ENCODE measurements around the gene ELFN2. TPM values are rescaled to one million over a fixed set of nuclear protein-coding genes. Genes with fewer than 3 reads are reported as not detected.
"Not testable (repeated sequence)": the region's sequence is repeated elsewhere in the genome, so short reads cannot be mapped to it uniquely, and the experiment has no call there.

Gene ELFN2
- total and polyA plus RNA-seq, 2 of the 13 experiments (the other 11 are each of a cell fraction or from before 2014, with no cell fraction given), result 0.01 TPM; not detected in 1

DNA sequence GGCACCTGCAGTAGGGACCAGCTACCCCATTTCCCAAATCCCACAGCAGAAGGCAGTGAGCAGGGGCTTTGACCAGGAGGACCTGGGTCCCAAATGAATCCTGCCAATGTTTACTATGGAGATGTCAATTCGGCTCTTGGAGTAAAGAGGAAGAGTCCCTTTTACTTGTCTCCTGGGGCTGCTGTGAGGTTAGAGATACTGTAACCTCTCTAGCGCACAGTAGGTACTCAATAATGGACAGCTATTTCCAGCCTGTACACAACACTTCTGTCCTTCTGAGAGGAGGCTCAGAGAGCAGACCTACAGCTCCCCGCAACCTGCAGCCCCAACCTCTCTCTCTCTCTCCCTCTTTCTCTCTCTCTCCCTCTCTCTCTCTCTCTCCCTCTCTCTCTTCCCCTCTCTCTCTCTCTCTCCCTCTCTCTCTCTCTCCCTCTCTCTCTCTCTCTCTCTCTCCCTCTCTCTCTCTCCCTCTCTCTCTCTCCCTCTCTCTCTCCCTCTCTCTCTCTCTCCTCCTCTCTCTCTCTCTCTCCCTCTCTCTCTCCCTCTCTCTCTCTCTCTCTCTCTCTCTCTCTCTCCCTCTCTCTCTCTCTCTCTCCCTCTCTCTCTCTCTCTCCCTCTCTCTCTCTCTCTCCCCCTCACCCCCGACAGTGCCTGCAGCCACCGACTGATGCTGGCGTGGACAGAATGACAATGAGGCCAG lies 98.6 kb downstream of the ELFN2 start:
- CTCF ChIA-PET (ENCODE audit: low intra/inter-chr PET ratio, low total read pairs); H3K36me3 ChIP-seq (replicated peaks in 1 of 2; ENCODE audit: control insufficient read depth in 1 of 2, insufficient read depth in 2 of 2, low read length in 2 of 2); H3K4me3 ChIP-seq (replicated peaks in 1 of 3; ENCODE audit: insufficient read depth in 1 of 3, low read depth in 2 of 3, low read length in 3 of 3); FAIRE-seq; H3K9ac ChIP-seq (ENCODE audit: insufficient read depth, low read depth, low read length); ATAC-seq; H3K9me3 ChIP-seq (ENCODE audit: low read length); POLR2A ChIA-PET; H4K20me1 ChIP-seq (ENCODE audit: insufficient read depth, low read length); BruUV-seq (replicated peaks); H2AFZ ChIP-seq (ENCODE audit: low read length); H3K27ac ChIP-seq (ENCODE audit: extremely low read length, insufficient read depth, low read length); intact Hi-C loops (cut with micrococcal nuclease; ENCODE audit: unreplicated experiment); H3K79me2 ChIP-seq (ENCODE audit: insufficient read depth, low read length); DNase-seq (ENCODE audit: low spot score); H3K27me3 ChIP-seq (ENCODE audit: control insufficient read depth in 1 of 2, insufficient read depth in 2 of 2, low read length in 2 of 2); H3K4me2 ChIP-seq (ENCODE audit: low read depth, low read length): not testable (repeated sequence)
- 45% methylated on average over 6 of the region's 6 CpGs for WGBS (ENCODE audit: low lambda C conversion rate)
- H3K4me1 ChIP-seq (ENCODE audit: insufficient read depth, low read length), result peaks cover 24% of the 10 kb centered on the region
- 0 out of 2 replicates have a peak, but pooled peaks have one; percentile 15 for TF ChIP-seq ZKSCAN1 (IDR thresholded peaks at IDR 0.05; ENCODE audit: low read length)
- in situ Hi-C loops (cut with HindIII; ENCODE audit: extremely low pct_ligation_motif_present, low pct_unique_long_range_greater_than_20kb), result loop anchor here (10.0 kb wide), 1 partner anchor 256 kb away; the partner anchor contains the start of gene LGALS2

DNA sequence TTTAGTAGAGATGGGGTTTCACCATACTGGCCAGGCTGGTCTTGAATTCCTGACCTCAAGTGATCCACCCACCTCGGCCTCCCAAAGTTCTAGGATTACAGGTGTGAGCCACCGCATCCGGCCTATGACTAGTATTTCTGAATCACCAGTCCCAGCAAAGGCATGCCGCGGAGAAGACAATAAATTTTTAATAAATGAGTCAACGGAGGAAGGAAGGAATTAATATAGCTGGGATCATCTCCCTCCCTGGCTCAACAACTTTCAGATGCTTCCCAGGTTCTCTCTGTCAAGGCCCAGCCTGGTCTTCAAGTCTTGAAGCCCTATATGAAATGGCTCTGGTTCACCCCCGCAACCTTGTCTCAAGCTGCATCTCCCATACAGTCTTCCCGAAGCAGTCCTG lies 99.3 kb downstream of the ELFN2 start:
- FAIRE-seq (no peak), DNase-seq (ENCODE audit: low spot score) (no peak), ATAC-seq (no peak)
- no peaks in the 10 kb centered on the region for H3K36me3 ChIP-seq (replicated peaks in 1 of 2; ENCODE audit: control insufficient read depth in 1 of 2, insufficient read depth in 2 of 2, low read length in 2 of 2)
- H3K9ac ChIP-seq (ENCODE audit: insufficient read depth, low read depth, low read length), result no peak overlapping the region
- intact Hi-C loops (cut with micrococcal nuclease; ENCODE audit: unreplicated experiment), result no loop called here
- TF ChIP-seq, protein P1, sequence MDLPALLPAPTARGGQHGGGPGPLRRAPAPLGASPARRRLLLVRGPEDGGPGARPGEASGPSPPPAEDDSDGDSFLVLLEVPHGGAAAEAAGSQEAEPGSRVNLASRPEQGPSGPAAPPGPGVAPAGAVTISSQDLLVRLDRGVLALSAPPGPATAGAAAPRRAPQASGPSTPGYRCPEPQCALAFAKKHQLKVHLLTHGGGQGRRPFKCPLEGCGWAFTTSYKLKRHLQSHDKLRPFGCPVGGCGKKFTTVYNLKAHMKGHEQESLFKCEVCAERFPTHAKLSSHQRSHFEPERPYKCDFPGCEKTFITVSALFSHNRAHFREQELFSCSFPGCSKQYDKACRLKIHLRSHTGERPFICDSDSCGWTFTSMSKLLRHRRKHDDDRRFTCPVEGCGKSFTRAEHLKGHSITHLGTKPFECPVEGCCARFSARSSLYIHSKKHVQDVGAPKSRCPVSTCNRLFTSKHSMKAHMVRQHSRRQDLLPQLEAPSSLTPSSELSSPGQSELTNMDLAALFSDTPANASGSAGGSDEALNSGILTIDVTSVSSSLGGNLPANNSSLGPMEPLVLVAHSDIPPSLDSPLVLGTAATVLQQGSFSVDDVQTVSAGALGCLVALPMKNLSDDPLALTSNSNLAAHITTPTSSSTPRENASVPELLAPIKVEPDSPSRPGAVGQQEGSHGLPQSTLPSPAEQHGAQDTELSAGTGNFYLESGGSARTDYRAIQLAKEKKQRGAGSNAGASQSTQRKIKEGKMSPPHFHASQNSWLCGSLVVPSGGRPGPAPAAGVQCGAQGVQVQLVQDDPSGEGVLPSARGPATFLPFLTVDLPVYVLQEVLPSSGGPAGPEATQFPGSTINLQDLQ (CRISPR knock-in tag; IDR thresholded peaks at IDR 0.05), result no peak
- TF ChIP-seq KDM5A (IDR thresholded peaks at IDR 0.05; ENCODE audit: borderline replicate concordance, low read length), result no peak
- no peak for TF ChIP-seq ZNF552 (CRISPR knock-in tag; IDR thresholded peaks at IDR 0.05; ENCODE audit: borderline replicate concordance)
- TF ChIP-seq, protein P2, sequence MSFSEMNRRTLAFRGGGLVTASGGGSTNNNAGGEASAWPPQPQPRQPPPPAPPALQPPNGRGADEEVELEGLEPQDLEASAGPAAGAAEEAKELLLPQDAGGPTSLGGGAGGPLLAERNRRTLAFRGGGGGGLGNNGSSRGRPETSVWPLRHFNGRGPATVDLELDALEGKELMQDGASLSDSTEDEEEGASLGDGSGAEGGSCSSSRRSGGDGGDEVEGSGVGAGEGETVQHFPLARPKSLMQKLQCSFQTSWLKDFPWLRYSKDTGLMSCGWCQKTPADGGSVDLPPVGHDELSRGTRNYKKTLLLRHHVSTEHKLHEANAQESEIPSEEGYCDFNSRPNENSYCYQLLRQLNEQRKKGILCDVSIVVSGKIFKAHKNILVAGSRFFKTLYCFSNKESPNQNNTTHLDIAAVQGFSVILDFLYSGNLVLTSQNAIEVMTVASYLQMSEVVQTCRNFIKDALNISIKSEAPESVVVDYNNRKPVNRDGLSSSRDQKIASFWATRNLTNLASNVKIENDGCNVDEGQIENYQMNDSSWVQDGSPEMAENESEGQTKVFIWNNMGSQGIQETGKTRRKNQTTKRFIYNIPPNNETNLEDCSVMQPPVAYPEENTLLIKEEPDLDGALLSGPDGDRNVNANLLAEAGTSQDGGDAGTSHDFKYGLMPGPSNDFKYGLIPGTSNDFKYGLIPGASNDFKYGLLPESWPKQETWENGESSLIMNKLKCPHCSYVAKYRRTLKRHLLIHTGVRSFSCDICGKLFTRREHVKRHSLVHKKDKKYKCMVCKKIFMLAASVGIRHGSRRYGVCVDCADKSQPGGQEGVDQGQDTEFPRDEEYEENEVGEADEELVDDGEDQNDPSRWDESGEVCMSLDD (CRISPR knock-in tag; IDR thresholded peaks at IDR 0.05; ENCODE audit: borderline replicate concordance), result no peak
- TF ChIP-seq ZNF432 (CRISPR knock-in tag; IDR thresholded peaks at IDR 0.05; ENCODE audit: borderline replicate concordance), result no peak
- TF ChIP-seq, protein P3, sequence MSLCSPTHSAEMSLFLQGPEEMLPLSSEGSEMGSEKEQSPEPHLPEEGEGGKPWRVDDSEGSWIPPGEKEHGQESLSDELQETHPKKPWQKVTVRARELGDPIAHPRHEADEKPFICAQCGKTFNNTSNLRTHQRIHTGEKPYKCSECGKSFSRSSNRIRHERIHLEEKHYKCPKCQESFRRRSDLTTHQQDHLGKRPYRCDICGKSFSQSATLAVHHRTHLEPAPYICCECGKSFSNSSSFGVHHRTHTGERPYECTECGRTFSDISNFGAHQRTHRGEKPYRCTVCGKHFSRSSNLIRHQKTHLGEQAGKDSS (CRISPR knock-in tag; IDR thresholded peaks at IDR 0.05; ENCODE audit: borderline replicate concordance, low read depth), result no peak
- no peak for TF ChIP-seq SOX13 (IDR thresholded peaks at IDR 0.05)
- no peak for TF ChIP-seq SOX13 (CRISPR knock-in tag; conservative IDR thresholded peaks at IDR 0.05 in 1 of 2, IDR thresholded peaks at IDR 0.05 in 1 of 2)
- no peak for TF ChIP-seq ZNF879 (CRISPR knock-in tag; IDR thresholded peaks at IDR 0.05)
- 69% methylated on average over 8 of the region's 8 CpGs for WGBS (ENCODE audit: low lambda C conversion rate)
- H3K4me3 ChIP-seq (replicated peaks in 1 of 3; ENCODE audit: insufficient read depth in 1 of 3, low read depth in 2 of 3, low read length in 3 of 3), result no peak overlapping the region
- no peaks in the 10 kb centered on the region for H3K79me2 ChIP-seq (ENCODE audit: insufficient read depth, low read length)
- H4K20me1 ChIP-seq (ENCODE audit: insufficient read depth, low read length), result no peaks in the 10 kb centered on the region
- POLR2A ChIA-PET, result no interaction called here
- no peak overlapping the region for H3K4me2 ChIP-seq (ENCODE audit: low read depth, low read length)
- peaks cover 1 to 3% of the 10 kb centered on the region in 2 experiments; a peak in 2 of 5 replicates for H3K27me3 ChIP-seq (ENCODE audit: control insufficient read depth in 1 of 2, insufficient read depth in 2 of 2, low read length in 2 of 2)
- in situ Hi-C loops (cut with HindIII; ENCODE audit: extremely low pct_ligation_motif_present, low pct_unique_long_range_greater_than_20kb), result loop anchor here (10.0 kb wide), 1 partner anchor 257 kb away; the partner anchor contains the start of gene LGALS2
- no peaks in the 10 kb centered on the region for H3K9me3 ChIP-seq (ENCODE audit: low read length)
- no peak overlapping the region for H2AFZ ChIP-seq (ENCODE audit: low read length)
- H3K27ac ChIP-seq (ENCODE audit: extremely low read length, insufficient read depth, low read length), result no peak overlapping the region
- peaks cover 30% of the 10 kb centered on the region for H3K4me1 ChIP-seq (ENCODE audit: insufficient read depth, low read length)
- CTCF ChIA-PET (ENCODE audit: low intra/inter-chr PET ratio, low total read pairs), result no interaction called here
- no TSS peak for BruUV-seq (replicated peaks)

Measured in HepG2 (cell line).